Stimulated activated CD4-positive, alpha-beta T cell treated with anti-CD3 and anti-CD28 coated beads, Interleukin-2, amount 100 ng/mL, for 24 hours (primary cell): ENCODE measurements around the gene PDE1C.

ENCODE experiments used
- DNase-seq, 2 donors: peaks; one replicate each; pipeline ENCODE4 v3.0.0-alpha.2; 2020

Gene PDE1C

GRCh38 chr7:31825576-31825975, 244.6 kb downstream of the PDE1C start:
- DNase-seq, result no peak

- no peak for DNase-seq
These were observed 251.2 kb downstream of the PDE1C start for GRCh38 chr7:31819031-31819430.

GRCh38 chr7:31816810-31817209, 253.4 kb downstream of the PDE1C start:
- DNase-seq, result no peak

GRCh38 chr7:31815796-31816195, 254.4 kb downstream of the PDE1C start:
- DNase-seq, result no peak

- no peak for DNase-seq
These were observed 256.0 kb downstream of the PDE1C start for GRCh38 chr7:31814187-31814586.

- DNase-seq, result no peak
These were observed 258.4 kb downstream of the PDE1C start for GRCh38 chr7:31811650-31812461.

GRCh38 chr7:31805209-31805818, 264.9 kb downstream of the PDE1C start:
- no peak for DNase-seq

GRCh38 chr7:31796375-31796774, 273.8 kb downstream of the PDE1C start:
- no peak for DNase-seq

- no peak for DNase-seq
These were observed 275.3 kb downstream of the PDE1C start for GRCh38 chr7:31794851-31795344.

- DNase-seq, result no peak
These were observed 278.3 kb downstream of the PDE1C start for GRCh38 chr7:31791881-31792280.

GRCh38 chr7:31788883-31789680, 281.1 kb downstream of the PDE1C start:
- no peak for DNase-seq

- no peak for DNase-seq
These were observed 281.8 kb downstream of the PDE1C start for GRCh38 chr7:31788445-31788844.

- no peak for DNase-seq
These were observed 283.9 kb downstream of the PDE1C start for GRCh38 chr7:31786326-31786725.

- no peak for DNase-seq
These were observed 285.1 kb downstream of the PDE1C start for GRCh38 chr7:31785101-31785500.

GRCh38 chr7:31783221-31783620, 287.0 kb downstream of the PDE1C start:
- DNase-seq, result no peak

GRCh38 chr7:31782411-31782991, 287.7 kb downstream of the PDE1C start:
- DNase-seq, result no peak

GRCh38 chr7:31778296-31778695, 291.9 kb downstream of the PDE1C start:
- DNase-seq, result no peak

- no peak for DNase-seq
These were observed 293.6 kb downstream of the PDE1C start for GRCh38 chr7:31776616-31777015.

GRCh38 chr7:31775556-31775955, 294.7 kb downstream of the PDE1C start:
- no peak for DNase-seq

- DNase-seq, result no peak
These were observed 298.0 kb downstream of the PDE1C start for GRCh38 chr7:31772211-31772610.

GRCh38 chr7:31767686-31768358, 302.4 kb downstream of the PDE1C start:
- DNase-seq, result no peak

GRCh38 chr7:31764462-31764861, 305.7 kb downstream of the PDE1C start:
- no peak for DNase-seq

GRCh38 chr7:31763548-31763947, 306.7 kb downstream of the PDE1C start:
- DNase-seq, result no peak
